Amygdala (tissue), 56 donors: ENCODE measurements around the gene BCL6B.

Source experiments
- DNase-seq, 56 donors: peaks; one replicate each; lab custom pipeline; 2025; lab: John Stamatoyannopoulos, UW

The BCL6B gene

GRCh38 chr17:7026471-7027115, 3.7 kb downstream of the BCL6B start:
- no peak for DNase-seq

DNA sequence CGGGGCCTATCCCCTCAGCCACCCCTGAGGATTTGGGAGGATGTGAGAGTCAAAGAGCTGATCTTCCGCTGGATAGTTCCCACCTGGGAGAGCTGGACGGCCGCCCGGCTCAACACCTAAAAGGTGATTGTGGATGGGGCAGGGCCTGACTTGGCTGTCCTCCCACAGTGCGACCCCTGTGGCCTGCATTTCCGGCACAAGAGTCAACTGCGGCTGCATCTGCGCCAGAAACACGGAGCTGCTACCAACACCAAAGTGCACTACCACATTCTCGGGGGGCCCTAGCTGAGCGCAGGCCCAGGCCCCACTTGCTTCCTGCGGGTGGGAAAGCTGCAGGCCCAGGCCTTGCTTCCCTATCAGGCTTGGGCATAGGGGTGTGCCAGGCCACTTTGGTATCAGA, 4.5 kb downstream of the BCL6B start:
- DNase-seq = no peak

- DNase-seq = no peak
Observed at GRCh38 chr17:7029096-7029495, 6.2 kb downstream of the BCL6B start.

DNA sequence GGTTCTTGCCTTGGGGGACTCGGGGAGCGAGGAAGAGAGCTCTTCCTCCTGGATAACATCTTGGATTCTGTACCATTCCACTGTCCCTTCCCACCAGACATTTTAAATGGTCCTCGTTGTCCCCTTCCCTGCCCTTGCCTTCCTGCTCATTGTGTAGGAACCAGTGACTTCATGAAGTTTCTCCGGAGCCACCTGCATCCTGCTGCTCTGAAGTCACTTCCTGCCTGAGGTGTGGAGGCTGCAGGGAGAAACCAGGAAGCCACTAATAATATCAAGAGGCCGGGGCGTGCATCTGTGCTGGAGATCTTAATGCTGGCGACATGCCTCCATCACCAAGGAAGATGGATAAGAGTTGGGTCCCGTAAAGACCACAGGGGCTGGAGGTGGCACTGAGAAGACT, 6.8 kb downstream of the BCL6B start:
- DNase-seq = no peak

- no peak for DNase-seq
Observed at GRCh38 chr17:7034955-7035590, 12.2 kb downstream of the BCL6B start.

GRCh38 chr17:7035591-7036368, 12.9 kb downstream of the BCL6B start, which contains the start of gene SLC16A13:
TSS of gene SLC16A13 (plus strand) at chr17:7036015. CDS start at chr17:7036383, 368 bp downstream.
- peak in 55 of 56 donors; percentile 16 to 95 (median 86) for DNase-seq

- DNase-seq = no peak
Observed at GRCh38 chr17:7038025-7038862, 15.4 kb downstream of the BCL6B start.

DNA sequence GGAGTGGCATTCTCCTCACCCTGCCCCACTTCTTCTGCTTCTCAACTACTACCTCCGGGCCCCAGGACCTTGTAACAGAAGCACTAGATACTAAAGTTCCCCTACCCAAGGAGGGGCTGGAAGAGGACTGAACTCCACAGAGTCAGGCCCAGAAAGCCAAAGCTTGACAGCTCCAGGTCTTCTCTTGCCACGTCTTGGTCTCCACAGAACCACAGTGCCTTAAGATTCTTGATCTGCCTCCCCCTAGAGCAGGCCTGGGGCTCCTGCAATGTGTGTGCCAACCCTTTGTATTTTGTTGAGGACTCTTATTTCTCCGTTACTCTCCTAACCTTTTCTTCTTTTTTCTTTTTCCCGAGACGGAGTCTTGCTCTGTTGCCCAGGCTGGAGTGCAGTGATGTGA, 17.0 kb downstream of the BCL6B start:
- DNase-seq = no peak

DNA sequence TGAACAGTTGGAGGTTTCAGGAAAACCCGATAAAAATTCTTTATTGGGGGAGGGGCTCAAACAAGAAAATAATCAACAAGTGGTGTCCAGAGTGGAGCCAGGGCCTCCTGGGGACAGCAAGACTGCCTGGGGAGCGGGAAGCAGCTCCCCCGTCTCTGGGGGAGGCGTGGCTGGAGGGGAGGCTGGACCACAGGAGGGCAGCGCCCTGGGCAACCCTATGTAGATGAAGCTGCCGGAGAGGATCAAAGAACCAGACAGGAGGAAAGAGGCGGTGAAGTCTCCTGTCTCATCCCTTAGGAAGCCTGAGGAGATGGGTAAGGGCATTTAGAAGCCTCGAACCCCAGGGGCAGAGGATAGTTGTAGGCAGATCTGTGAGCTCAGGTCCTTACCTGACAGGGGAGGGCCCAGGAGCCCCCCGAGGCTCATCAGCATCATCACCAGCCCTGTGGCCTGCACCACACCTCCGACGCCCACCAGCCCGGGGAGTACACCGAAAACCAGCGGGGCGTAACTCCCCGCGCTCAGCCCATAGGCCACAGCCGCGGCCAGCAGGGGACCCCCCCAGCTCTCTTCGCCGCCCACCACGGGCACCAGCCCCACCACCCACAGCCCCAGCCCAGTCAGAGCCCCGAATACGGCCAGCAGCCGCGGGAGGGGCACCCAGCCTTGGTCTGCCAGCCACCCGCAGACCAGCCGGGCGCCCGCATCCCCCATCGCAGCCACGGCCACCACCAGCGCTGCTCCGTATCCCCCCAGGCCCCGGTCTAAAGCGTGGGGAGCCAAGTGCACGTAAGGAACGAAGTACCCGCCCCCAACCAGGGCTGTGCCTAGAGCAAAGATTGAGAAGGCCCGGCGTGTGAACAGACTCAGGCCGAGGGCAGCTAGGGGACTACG, 19.0 kb downstream of the BCL6B start:
- no peak for DNase-seq

DNA sequence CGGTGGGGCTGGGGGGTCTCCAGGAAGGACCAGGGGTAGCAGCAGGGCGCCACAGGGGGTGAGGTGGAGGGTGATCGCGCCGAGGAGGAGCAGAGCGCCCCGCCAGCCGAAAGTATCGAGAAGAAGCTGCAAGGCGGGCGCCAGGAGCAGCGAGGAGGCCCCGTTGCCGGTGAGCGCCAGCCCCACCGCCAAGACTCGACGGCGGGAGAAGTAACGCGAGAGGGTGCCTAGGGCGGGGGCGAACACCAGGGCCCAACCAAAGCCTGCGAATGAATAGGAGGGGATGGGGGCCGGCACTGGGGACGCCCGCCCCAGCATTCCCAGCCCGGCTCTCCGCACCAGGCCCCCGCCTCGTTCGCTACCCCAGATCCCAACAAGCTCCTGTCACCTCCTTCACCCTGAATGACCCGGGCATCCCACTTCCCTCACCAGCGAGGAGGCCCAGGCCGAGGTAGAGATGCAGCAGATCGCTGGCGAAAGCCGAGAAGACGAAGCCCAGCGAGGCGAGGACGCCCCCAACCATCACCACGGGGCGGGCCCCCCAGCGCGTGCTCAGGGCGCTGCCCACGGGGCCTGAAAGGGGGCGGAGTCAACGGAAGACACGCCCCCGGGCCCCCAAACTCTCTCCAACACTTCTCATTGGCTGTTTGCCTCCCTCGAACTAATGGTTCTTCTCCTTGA, 19.8 kb downstream of the BCL6B start:
- peak in 5 of 56 donors; percentile 10 to 39 (median 16) for DNase-seq

- no peak for DNase-seq
Observed at GRCh38 chr17:7043182-7043496, 20.3 kb downstream of the BCL6B start.

- peak in 6 of 56 donors; percentile 12 to 54 (median 28) for DNase-seq
Observed at GRCh38 chr17:7043497-7044198, 20.8 kb downstream of the BCL6B start, which contains the start of gene SLC16A11. TSS of gene SLC16A11 (minus strand) at chr17:7044092. CDS start at chr17:7043513, 579 bp downstream.

- DNase-seq = peak in 4 of 56 donors; percentile 31 to 62 (median 47)
Observed at GRCh38 chr17:7045492-7046126, 22.8 kb downstream of the BCL6B start.

- DNase-seq = peak in 8 of 56 donors; percentile 10 to 31 (median 19)
Observed at GRCh38 chr17:7046127-7046724, 23.4 kb downstream of the BCL6B start.

GRCh38 chr17:7046725-7047397, 24.0 kb downstream of the BCL6B start:
- peak in 2 of 56 donors; percentile 12 to 21 for DNase-seq

DNA sequence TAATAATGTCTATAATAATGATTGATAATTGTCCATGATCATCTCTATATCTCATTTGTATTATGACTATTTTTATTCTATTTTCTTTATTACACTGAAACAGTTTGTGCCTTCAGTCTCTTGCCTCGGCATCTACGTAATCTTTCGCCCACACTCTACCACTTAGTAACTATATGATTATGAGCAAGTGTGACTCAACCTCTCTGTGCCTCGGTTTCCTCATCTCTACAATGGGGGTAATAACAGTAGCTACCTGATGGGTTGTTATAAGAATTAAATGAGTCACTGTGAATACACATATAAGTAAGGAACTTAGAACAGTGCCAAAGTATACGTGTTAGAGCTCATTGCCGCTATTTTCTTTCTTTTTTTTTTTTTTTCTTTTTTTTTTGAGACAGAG, 24.7 kb downstream of the BCL6B start:
- DNase-seq = no peak

GRCh38 chr17:7048968-7049367, 26.1 kb downstream of the BCL6B start:
- peak in 2 of 56 donors; percentile 11 to 25 for DNase-seq
